ENCODE data around the gene CDK6.

CDK6 gene

DNA sequence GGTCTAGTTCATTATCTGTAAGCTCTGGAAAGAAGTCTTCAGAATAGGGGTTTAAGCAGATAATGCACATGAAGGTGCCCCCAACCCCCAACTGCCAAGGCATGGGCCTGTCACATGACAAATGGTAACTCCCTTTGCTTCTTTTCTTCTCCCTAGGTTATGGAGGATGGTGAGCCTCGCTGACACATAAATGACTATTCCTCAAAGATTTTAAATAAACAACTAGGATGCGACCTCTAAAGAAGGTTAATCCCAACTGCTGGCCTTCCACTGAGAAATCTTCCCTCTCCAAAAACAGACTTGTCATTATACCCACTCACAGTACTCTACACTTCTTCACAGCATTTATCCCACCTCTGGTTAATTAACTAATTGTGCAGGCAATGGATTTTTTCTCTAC is 170.4 kb downstream of the CDK6 start:
- Histone ChIP-seq H3K4me3 (ENCODE audit: low read depth in 1 of 2, low read length in 2 of 2) (no peak overlapping the region), H3K36me3 (ENCODE audit: control insufficient read depth in 1 of 2, insufficient read depth in 2 of 2, low read length in 2 of 2) (peaks cover 3 to 5% of the 10 kb centered on the region in 2 donors), H3K27me3 (ENCODE audit: low read depth, low read length) (no peaks in the 10 kb centered on the region), H3K4me1 (ENCODE audit: control insufficient read depth in 1 of 2, insufficient read depth in 2 of 2, low read length in 2 of 2) (no peaks in the 10 kb centered on the region), H3K9me3 (ENCODE audit: control insufficient read depth in 1 of 2, low read length in 2 of 2) (no peaks in the 10 kb centered on the region), H3K27ac (ENCODE audit: low read length) (no peak overlapping the region)

- no peaks in the 10 kb centered on the region for H3K36me3 ChIP-seq (ENCODE audit: control insufficient read depth in 1 of 2, insufficient read depth in 2 of 2, low read length in 2 of 2)
- no peaks in the 10 kb centered on the region for H3K4me1 ChIP-seq (ENCODE audit: control insufficient read depth in 1 of 2, insufficient read depth in 2 of 2, low read length in 2 of 2)
- H3K9me3 ChIP-seq (ENCODE audit: control insufficient read depth in 1 of 2, low read length in 2 of 2), result no peaks in the 10 kb centered on the region
- H3K27ac ChIP-seq (ENCODE audit: low read length), result no peak overlapping the region
- no peaks in the 10 kb centered on the region for H3K27me3 ChIP-seq (ENCODE audit: low read depth, low read length)
- H3K4me3 ChIP-seq (ENCODE audit: low read depth in 1 of 2, low read length in 2 of 2), result no peak overlapping the region
Observed at GRCh38 chr7:92661651-92662050, 174.7 kb downstream of the CDK6 start.

- Histone ChIP-seq H3K9me3 (ENCODE audit: control insufficient read depth in 1 of 2, low read length in 2 of 2) (no peaks in the 10 kb centered on the region), H3K4me1 (ENCODE audit: control insufficient read depth in 1 of 2, insufficient read depth in 2 of 2, low read length in 2 of 2) (no peaks in the 10 kb centered on the region), H3K27me3 (ENCODE audit: low read depth, low read length) (no peaks in the 10 kb centered on the region), H3K36me3 (ENCODE audit: control insufficient read depth in 1 of 2, insufficient read depth in 2 of 2, low read length in 2 of 2) (no peaks in the 10 kb centered on the region), H3K27ac (ENCODE audit: low read length) (no peak overlapping the region), H3K4me3 (ENCODE audit: low read depth in 1 of 2, low read length in 2 of 2) (no peak overlapping the region)
Observed at GRCh38 chr7:92658671-92659070, 177.7 kb downstream of the CDK6 start.

GRCh38 chr7:92657391-92657790 is 179.0 kb downstream of the CDK6 start:
- Histone ChIP-seq H3K4me1 (ENCODE audit: control insufficient read depth in 1 of 2, insufficient read depth in 2 of 2, low read length in 2 of 2) (no peaks in the 10 kb centered on the region), H3K36me3 (ENCODE audit: control insufficient read depth in 1 of 2, insufficient read depth in 2 of 2, low read length in 2 of 2) (peaks cover 0 to 4% of the 10 kb centered on the region in 2 donors), H3K27ac (ENCODE audit: low read length) (no peak overlapping the region), H3K4me3 (ENCODE audit: low read depth in 1 of 2, low read length in 2 of 2) (no peak overlapping the region), H3K27me3 (ENCODE audit: low read depth, low read length) (no peaks in the 10 kb centered on the region), H3K9me3 (ENCODE audit: control insufficient read depth in 1 of 2, low read length in 2 of 2) (no peaks in the 10 kb centered on the region)

GRCh38 chr7:92656121-92656520 is 180.3 kb downstream of the CDK6 start:
- no peak overlapping the region for H3K27ac ChIP-seq (ENCODE audit: low read length)

GRCh38 chr7:92655346-92655884 is 181.0 kb downstream of the CDK6 start:
- Histone ChIP-seq H3K4me1 (ENCODE audit: control insufficient read depth in 1 of 2, insufficient read depth in 2 of 2, low read length in 2 of 2) (no peaks in the 10 kb centered on the region), H3K27me3 (ENCODE audit: low read depth, low read length) (no peaks in the 10 kb centered on the region), H3K27ac (ENCODE audit: low read length) (no peak overlapping the region), H3K36me3 (ENCODE audit: control insufficient read depth in 1 of 2, insufficient read depth in 2 of 2, low read length in 2 of 2) (peaks cover 0 to 4% of the 10 kb centered on the region in 2 donors), H3K4me3 (ENCODE audit: low read depth in 1 of 2, low read length in 2 of 2) (no peak overlapping the region), H3K9me3 (ENCODE audit: control insufficient read depth in 1 of 2, low read length in 2 of 2) (no peaks in the 10 kb centered on the region)

More at GRCh38 chr7:92656121-92656520, 180.3 kb downstream of the CDK6 start:
- no peaks in the 10 kb centered on the region for H3K27me3 ChIP-seq (ENCODE audit: low read depth, low read length)
- no peaks in the 10 kb centered on the region for H3K9me3 ChIP-seq (ENCODE audit: control insufficient read depth in 1 of 2, low read length in 2 of 2)
- H3K36me3 ChIP-seq (ENCODE audit: control insufficient read depth in 1 of 2, insufficient read depth in 2 of 2, low read length in 2 of 2), result peaks cover 0 to 4% of the 10 kb centered on the region in 2 donors
- H3K4me3 ChIP-seq (ENCODE audit: low read depth in 1 of 2, low read length in 2 of 2), result no peak overlapping the region
- no peaks in the 10 kb centered on the region for H3K4me1 ChIP-seq (ENCODE audit: control insufficient read depth in 1 of 2, insufficient read depth in 2 of 2, low read length in 2 of 2)

- Histone ChIP-seq H3K36me3 (ENCODE audit: control insufficient read depth in 1 of 2, insufficient read depth in 2 of 2, low read length in 2 of 2) (peaks cover 0 to 4% of the 10 kb centered on the region in 2 donors), H3K4me1 (ENCODE audit: control insufficient read depth in 1 of 2, insufficient read depth in 2 of 2, low read length in 2 of 2) (no peaks in the 10 kb centered on the region), H3K27me3 (ENCODE audit: low read depth, low read length) (no peaks in the 10 kb centered on the region), H3K4me3 (ENCODE audit: low read depth in 1 of 2, low read length in 2 of 2) (no peak overlapping the region), H3K27ac (ENCODE audit: low read length) (no peak overlapping the region), H3K9me3 (ENCODE audit: control insufficient read depth in 1 of 2, low read length in 2 of 2) (no peaks in the 10 kb centered on the region)
Observed at GRCh38 chr7:92653136-92653535, 183.2 kb downstream of the CDK6 start.

- no peaks in the 10 kb centered on the region for H3K9me3 ChIP-seq (ENCODE audit: control insufficient read depth in 1 of 2, low read length in 2 of 2)
- peaks cover 0 to 4% of the 10 kb centered on the region in 2 donors for H3K36me3 ChIP-seq (ENCODE audit: control insufficient read depth in 1 of 2, insufficient read depth in 2 of 2, low read length in 2 of 2)
- no peak overlapping the region for H3K4me3 ChIP-seq (ENCODE audit: low read depth in 1 of 2, low read length in 2 of 2)
- H3K27me3 ChIP-seq (ENCODE audit: low read depth, low read length), result no peaks in the 10 kb centered on the region
- no peaks in the 10 kb centered on the region for H3K4me1 ChIP-seq (ENCODE audit: control insufficient read depth in 1 of 2, insufficient read depth in 2 of 2, low read length in 2 of 2)
- no peak overlapping the region for H3K27ac ChIP-seq (ENCODE audit: low read length)
Observed at GRCh38 chr7:92652536-92652935, 183.8 kb downstream of the CDK6 start.

GRCh38 chr7:92650391-92650790 is 186.0 kb downstream of the CDK6 start:
- Histone ChIP-seq H3K27ac (ENCODE audit: low read length) (no peak overlapping the region), H3K4me3 (ENCODE audit: low read depth in 1 of 2, low read length in 2 of 2) (no peak overlapping the region), H3K36me3 (ENCODE audit: control insufficient read depth in 1 of 2, insufficient read depth in 2 of 2, low read length in 2 of 2) (peaks cover 0 to 4% of the 10 kb centered on the region in 2 donors), H3K4me1 (ENCODE audit: control insufficient read depth in 1 of 2, insufficient read depth in 2 of 2, low read length in 2 of 2) (peaks cover 0 to 6% of the 10 kb centered on the region in 2 donors), H3K9me3 (ENCODE audit: control insufficient read depth in 1 of 2, low read length in 2 of 2) (no peaks in the 10 kb centered on the region), H3K27me3 (ENCODE audit: low read depth, low read length) (no peaks in the 10 kb centered on the region)

DNA sequence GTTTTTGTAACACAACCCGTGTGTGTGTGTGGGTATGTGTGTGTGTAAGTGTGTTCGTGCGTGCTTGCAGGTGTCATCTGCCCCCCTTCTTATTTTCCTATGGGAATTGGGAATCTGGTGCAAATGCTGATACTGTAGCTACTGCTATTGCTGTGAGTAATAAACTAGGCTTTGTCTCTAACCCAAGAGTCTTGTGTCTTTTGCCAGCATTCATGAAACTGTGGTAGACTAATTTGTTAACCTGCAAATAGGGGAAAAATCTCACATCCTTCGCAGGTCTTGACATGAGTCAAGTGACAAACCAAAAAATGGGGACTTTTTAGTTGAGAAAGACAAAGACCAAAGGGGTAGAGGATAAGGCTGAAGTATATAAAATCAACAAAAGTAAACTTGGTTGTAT is 188.3 kb downstream of the CDK6 start:
- H3K27ac ChIP-seq (ENCODE audit: low read length), result no peak overlapping the region
- H3K4me3 ChIP-seq (ENCODE audit: low read depth in 1 of 2, low read length in 2 of 2), result no peak overlapping the region
- H3K4me1 ChIP-seq (ENCODE audit: control insufficient read depth in 1 of 2, insufficient read depth in 2 of 2, low read length in 2 of 2), result peaks cover 0 to 12% of the 10 kb centered on the region in 2 donors
- no peaks in the 10 kb centered on the region for H3K36me3 ChIP-seq (ENCODE audit: control insufficient read depth in 1 of 2, insufficient read depth in 2 of 2, low read length in 2 of 2)
- no peaks in the 10 kb centered on the region for H3K9me3 ChIP-seq (ENCODE audit: control insufficient read depth in 1 of 2, low read length in 2 of 2)
- no peaks in the 10 kb centered on the region for H3K27me3 ChIP-seq (ENCODE audit: low read depth, low read length)

- Histone ChIP-seq H3K4me1 (ENCODE audit: control insufficient read depth in 1 of 2, insufficient read depth in 2 of 2, low read length in 2 of 2) (peaks cover 0 to 12% of the 10 kb centered on the region in 2 donors), H3K9me3 (ENCODE audit: control insufficient read depth in 1 of 2, low read length in 2 of 2) (no peaks in the 10 kb centered on the region), H3K27ac (ENCODE audit: low read length) (no peak overlapping the region), H3K4me3 (ENCODE audit: low read depth in 1 of 2, low read length in 2 of 2) (no peak overlapping the region), H3K27me3 (ENCODE audit: low read depth, low read length) (no peaks in the 10 kb centered on the region), H3K36me3 (ENCODE audit: control insufficient read depth in 1 of 2, insufficient read depth in 2 of 2, low read length in 2 of 2) (no peaks in the 10 kb centered on the region)
Observed at GRCh38 chr7:92647652-92648051, 188.7 kb downstream of the CDK6 start.

DNA sequence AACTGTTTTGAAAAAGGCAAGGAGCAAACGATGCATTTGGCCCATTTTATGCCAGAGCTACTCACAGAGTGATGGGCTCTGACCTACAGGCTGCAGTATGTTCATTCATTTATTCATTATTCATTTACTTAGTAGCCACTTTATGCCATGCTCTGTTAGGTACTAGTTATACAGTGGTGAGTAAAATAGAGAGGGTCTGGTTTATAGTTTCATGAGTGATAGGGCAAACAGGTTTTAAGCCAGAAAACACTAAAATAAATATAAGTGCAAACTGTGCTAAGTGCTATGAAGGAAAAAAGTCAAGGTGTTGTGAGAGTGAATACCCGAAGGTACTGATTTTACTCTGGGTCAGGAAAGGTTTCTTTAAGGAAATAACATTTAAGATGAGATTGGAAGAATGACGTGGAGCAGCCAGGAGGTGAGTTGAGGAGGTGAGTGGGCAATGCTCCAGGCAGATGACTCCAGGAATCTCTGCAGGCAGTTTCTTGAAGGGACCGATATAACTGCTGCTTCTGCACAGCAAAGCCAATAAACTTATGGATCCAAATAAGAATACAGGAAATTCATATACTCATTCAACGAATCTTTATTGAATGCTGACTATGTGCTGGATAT is 189.3 kb downstream of the CDK6 start:
- Histone ChIP-seq H3K4me3 (ENCODE audit: low read depth in 1 of 2, low read length in 2 of 2) (no peak overlapping the region), H3K9me3 (ENCODE audit: control insufficient read depth in 1 of 2, low read length in 2 of 2) (no peaks in the 10 kb centered on the region), H3K4me1 (ENCODE audit: control insufficient read depth in 1 of 2, insufficient read depth in 2 of 2, low read length in 2 of 2) (peaks cover 0 to 12% of the 10 kb centered on the region in 2 donors), H3K36me3 (ENCODE audit: control insufficient read depth in 1 of 2, insufficient read depth in 2 of 2, low read length in 2 of 2) (no peaks in the 10 kb centered on the region), H3K27me3 (ENCODE audit: low read depth, low read length) (no peaks in the 10 kb centered on the region), H3K27ac (ENCODE audit: low read length) (peak overlapping the region; percentile 69)

Measured in muscle layer of duodenum (tissue), 2 donors.